Measurements from ENCODE around the gene ZNF584. TPM values are rescaled to one million over a fixed set of nuclear protein-coding genes. Genes with fewer than 3 reads are reported as not detected.

The ZNF584 gene
- total and polyA plus RNA-seq, 2 donors (not counting 1 experiment from before 2014, with no cell fraction given), result 3.0 to 12.3 TPM

GRCh38 chr19:58367698-58368454 lies 40.6 kb upstream of the ZNF584 start:
- Histone ChIP-seq H3K9me3 (ENCODE audit: control extremely low read depth in 1 of 3, control insufficient read depth in 2 of 3, insufficient read depth in 1 of 3, low read length in 2 of 3) (peaks cover 0 to 3% (median 0%) of the 10 kb centered on the region in 3 donors), H3K9ac (ENCODE audit: low read length) (no peak overlapping the region), H3K27ac (ENCODE audit: low read length in 2 of 2) (no peak overlapping the region), H4K20me1 (ENCODE audit: control insufficient read depth, insufficient read depth, low read length, poor library complexity, severe bottlenecking) (no peaks in the 10 kb centered on the region), H3K4me3 (ENCODE audit: control extremely low read depth in 1 of 5, extremely low read depth in 1 of 5, insufficient read depth in 1 of 5, low read depth in 2 of 5, low read length in 4 of 5) (no peak overlapping the region), H3K79me2 (ENCODE audit: control insufficient read depth, insufficient read depth, low read length) (peaks cover 4% of the 10 kb centered on the region), H3K36me3 (replicated peaks in 1 of 2; ENCODE audit: control extremely low read depth in 1 of 2, control insufficient read depth in 1 of 2, extremely low read depth in 1 of 2, insufficient read depth in 2 of 2, low read length in 1 of 2) (no peaks in the 10 kb centered on the region), H3K27me3 (replicated peaks in 1 of 4; ENCODE audit: control extremely low read depth in 1 of 4, control insufficient read depth in 3 of 4, insufficient read depth in 4 of 4, low read length in 3 of 4) (no peaks in the 10 kb centered on the region), H3K4me2 (replicated peaks; ENCODE audit: low read depth, low read length, poor library complexity, severe bottlenecking) (no peak overlapping the region), H3K4me1 (ENCODE audit: control insufficient read depth in 2 of 2, insufficient read depth in 2 of 2, low read length in 2 of 2) (peaks cover 8 to 18% of the 10 kb centered on the region in 2 donors), H2AFZ (ENCODE audit: insufficient read depth, low read depth, low read length, poor library complexity, severe bottlenecking) (no peak overlapping the region)
- ATAC-seq (ENCODE audit: low read depth) (no peak), DNase-seq (no peak)
- no peaks in the 10 kb centered on the region for H3K9me3 Mint-ChIP-seq (ENCODE audit: insufficient read depth)
- no peak overlapping the region for H3K4me3 Mint-ChIP-seq
- H3K27me3 Mint-ChIP-seq, result no peaks in the 10 kb centered on the region
- no peak overlapping the region for H3K27ac Mint-ChIP-seq
- no peak for TF ChIP-seq CTCF (IDR thresholded peaks at IDR 0.05)
- TF ChIP-seq EZH2 (IDR thresholded peaks at IDR 0.05; ENCODE audit: borderline replicate concordance, insufficient read depth, low read depth, low read length, poor library complexity, severe bottlenecking), result no peak
- H3K4me1 Mint-ChIP-seq, result peaks cover 6% of the 10 kb centered on the region
- intact Hi-C loops (cut with micrococcal nuclease), result no loop called here
- ChIA-PET POLR2A (no interaction called here), CTCF (no interaction called here)
- 97% methylated on average over 106 of the region's 106 CpGs for WGBS (ENCODE audit: insufficient coverage)

GRCh38 chr19:58368561-58369360 lies 39.7 kb upstream of the ZNF584 start:
- no peak overlapping the region for H3K9ac ChIP-seq (ENCODE audit: low read length)
- no peaks in the 10 kb centered on the region for H3K36me3 ChIP-seq (replicated peaks in 1 of 2; ENCODE audit: control extremely low read depth in 1 of 2, control insufficient read depth in 1 of 2, extremely low read depth in 1 of 2, insufficient read depth in 2 of 2, low read length in 1 of 2)
- intact Hi-C loops (cut with micrococcal nuclease), result no loop called here
- peaks cover 0 to 3% (median 0%) of the 10 kb centered on the region in 3 donors for H3K9me3 ChIP-seq (ENCODE audit: control extremely low read depth in 1 of 3, control insufficient read depth in 2 of 3, insufficient read depth in 1 of 3, low read length in 2 of 3)
- H3K4me3 Mint-ChIP-seq, result no peak overlapping the region
- no peak for ATAC-seq (ENCODE audit: low read depth)
- POLR2A ChIA-PET, result no interaction called here
- no peak overlapping the region for H2AFZ ChIP-seq (ENCODE audit: insufficient read depth, low read depth, low read length, poor library complexity, severe bottlenecking)
- H3K27ac ChIP-seq (ENCODE audit: low read length in 2 of 2), result no peak overlapping the region
- H3K27me3 ChIP-seq (replicated peaks in 1 of 4; ENCODE audit: control extremely low read depth in 1 of 4, control insufficient read depth in 3 of 4, insufficient read depth in 4 of 4, low read length in 3 of 4), result no peaks in the 10 kb centered on the region
- H3K9me3 Mint-ChIP-seq (ENCODE audit: insufficient read depth), result no peaks in the 10 kb centered on the region
- peaks cover 8 to 9% of the 10 kb centered on the region in 2 donors for H3K4me1 ChIP-seq (ENCODE audit: control insufficient read depth in 2 of 2, insufficient read depth in 2 of 2, low read length in 2 of 2)
- H4K20me1 ChIP-seq (ENCODE audit: control insufficient read depth, insufficient read depth, low read length, poor library complexity, severe bottlenecking), result no peaks in the 10 kb centered on the region
- H3K4me2 ChIP-seq (replicated peaks; ENCODE audit: low read depth, low read length, poor library complexity, severe bottlenecking), result no peak overlapping the region
- no peak overlapping the region for H3K4me3 ChIP-seq (ENCODE audit: control extremely low read depth in 1 of 5, extremely low read depth in 1 of 5, insufficient read depth in 1 of 5, low read depth in 2 of 5, low read length in 4 of 5)
- CTCF ChIA-PET, result no interaction called here
- no peaks in the 10 kb centered on the region for H3K27me3 Mint-ChIP-seq
- no peak overlapping the region for H3K27ac Mint-ChIP-seq
- H3K79me2 ChIP-seq (ENCODE audit: control insufficient read depth, insufficient read depth, low read length), result peaks cover 12% of the 10 kb centered on the region
- 98% methylated on average over 68 of the region's 68 CpGs for whole genome bisulfite sequencing (ENCODE audit: insufficient coverage)
- DNase-seq, result no peak
- TF ChIP-seq CTCF (IDR thresholded peaks at IDR 0.05), result no peak
- no peak for TF ChIP-seq EZH2 (IDR thresholded peaks at IDR 0.05; ENCODE audit: borderline replicate concordance, insufficient read depth, low read depth, low read length, poor library complexity, severe bottlenecking)
- H3K4me1 Mint-ChIP-seq, result peaks cover 5% of the 10 kb centered on the region

Measured in B cell (primary cell).